ENCODE results near the gene NCK2.
A peak's percentile ranks its signal among the peaks of the same experiment; 100 is the strongest.
"Not testable (repeated sequence)": the region's sequence is repeated elsewhere in the genome, so short reads cannot be mapped to it uniquely, and the experiment has no call there.

The NCK2 gene

GRCh38 chr2:105756865-105757264 lies 12.2 kb downstream of the NCK2 start:
- DNase-seq, result not testable (repeated sequence)

GRCh38 chr2:105757433-105757832 lies 12.7 kb downstream of the NCK2 start:
- peak; percentile 20 for DNase-seq

GRCh38 chr2:105760191-105760590 lies 15.5 kb downstream of the NCK2 start:
- DNase-seq, result peak; percentile 3

GRCh38 chr2:105760639-105761337 lies 16.1 kb downstream of the NCK2 start:
- DNase-seq, result peak; percentile 1

- no peak for DNase-seq
These were observed 17.3 kb downstream of the NCK2 start for GRCh38 chr2:105761931-105762515.

GRCh38 chr2:105763076-105763475 lies 18.4 kb downstream of the NCK2 start:
- DNase-seq, result no peak

- peak; percentile 6 for DNase-seq
These were observed 19.3 kb downstream of the NCK2 start for GRCh38 chr2:105764059-105764458.

GRCh38 chr2:105765415-105766299 lies 20.9 kb downstream of the NCK2 start:
- peak; percentile 39 for DNase-seq

- peak; percentile 7 for DNase-seq
These were observed 21.7 kb downstream of the NCK2 start for GRCh38 chr2:105766300-105766866.

- DNase-seq, result peak; percentile 1
These were observed 23.5 kb downstream of the NCK2 start for GRCh38 chr2:105768176-105768575.

GRCh38 chr2:105768961-105769452 lies 24.3 kb downstream of the NCK2 start:
- DNase-seq, result peak; percentile 2

- DNase-seq, result peak; percentile 7
These were observed 24.8 kb downstream of the NCK2 start for GRCh38 chr2:105769504-105769903.

GRCh38 chr2:105770149-105770548 lies 25.4 kb downstream of the NCK2 start:
- no peak for DNase-seq

- not testable (repeated sequence) for DNase-seq
These were observed 26.6 kb downstream of the NCK2 start for GRCh38 chr2:105771291-105771690.

- DNase-seq, result peak; percentile 2
These were observed 27.1 kb downstream of the NCK2 start for GRCh38 chr2:105771836-105772235.

GRCh38 chr2:105772362-105772761 lies 27.6 kb downstream of the NCK2 start:
- peak; percentile 1 for DNase-seq

GRCh38 chr2:105773568-105773967 lies 28.9 kb downstream of the NCK2 start:
- peak; percentile 4 for DNase-seq

GRCh38 chr2:105774781-105775337 lies 30.1 kb downstream of the NCK2 start:
- no peak for DNase-seq

GRCh38 chr2:105775809-105776559 lies 31.3 kb downstream of the NCK2 start:
- DNase-seq, result peak; percentile 48

GRCh38 chr2:105776560-105776928 lies 31.8 kb downstream of the NCK2 start:
- no peak for DNase-seq

GRCh38 chr2:105777031-105777482 lies 32.3 kb downstream of the NCK2 start:
- no peak for DNase-seq

GRCh38 chr2:105777506-105778055 lies 32.9 kb downstream of the NCK2 start:
- peak; percentile 47 for DNase-seq

Measured in CD4-positive, alpha-beta T cell treated with Interleukin-17A for 4 hours (primary cell).